ENCODE measurements around the gene SULT4A1.

Gene SULT4A1

GRCh38 chr22:43777286-43777685 lies 85.0 kb downstream of the SULT4A1 start:
- peak; percentile 27 for DNase-seq (ENCODE audit: low read depth)
- H3K4me3 ChIP-seq (ENCODE audit: low read depth, low read length): no peak overlapping the region
- TF ChIP-seq CTCF (conservative IDR thresholded peaks at IDR 0.05; ENCODE audit: low read depth, low read length): no peak

DNA sequence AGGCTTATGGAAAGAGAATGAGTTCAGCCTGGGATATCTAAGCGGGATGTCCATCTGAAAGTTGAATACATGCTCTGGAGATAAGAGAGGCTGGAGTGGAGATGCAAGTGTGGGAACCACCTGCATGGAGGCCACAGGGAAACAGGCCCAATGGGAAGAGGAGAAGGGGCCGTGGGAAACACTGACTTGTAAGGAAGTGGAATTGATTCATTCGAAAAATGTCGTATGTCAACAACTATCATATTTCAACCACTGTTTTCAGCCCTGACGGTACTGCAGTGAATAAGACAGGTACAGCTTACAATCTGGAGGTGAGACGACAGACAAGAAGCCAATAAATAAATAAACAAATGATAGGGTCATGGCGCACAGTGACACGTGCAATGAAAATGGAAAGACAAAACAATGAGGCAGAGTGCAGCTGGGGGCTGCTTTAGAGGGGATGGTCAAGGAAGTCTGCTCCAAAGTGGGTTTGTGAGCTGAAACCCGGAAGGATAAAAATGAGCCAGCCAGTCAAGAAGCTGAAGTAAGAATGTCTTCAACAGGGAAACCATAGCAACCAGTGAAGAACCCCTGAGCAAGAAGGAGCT lies 86.1 kb downstream of the SULT4A1 start:
- H3K4me3 ChIP-seq (ENCODE audit: low read depth, low read length): no peak overlapping the region
- TF ChIP-seq CTCF (conservative IDR thresholded peaks at IDR 0.05; ENCODE audit: low read depth, low read length): no peak
- no peak for DNase-seq (ENCODE audit: low read depth)

All from choroid plexus epithelial cell (primary cell).